ENCODE results near the gene ASAP3.

ASAP3 gene

DNA sequence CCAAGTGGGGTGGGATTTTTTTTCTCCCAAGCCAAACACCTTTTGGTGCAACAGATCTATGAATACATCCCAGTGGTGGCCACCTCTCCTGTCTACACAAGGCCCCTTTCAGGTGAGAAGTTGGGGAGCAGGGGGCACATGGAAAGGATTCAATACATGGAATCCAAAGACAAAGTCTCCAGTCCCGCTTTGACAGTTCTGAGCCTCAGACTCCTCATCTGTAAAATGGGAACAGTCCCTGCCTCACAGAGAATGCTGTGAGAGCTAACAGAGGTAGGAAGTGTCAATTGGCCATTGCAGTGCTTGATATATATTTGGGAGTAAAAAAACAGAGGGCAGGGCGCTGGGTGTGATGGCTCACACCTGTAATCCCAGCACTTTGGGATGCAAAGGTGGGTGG, 87.6 kb downstream of the ASAP3 start:
- no peak overlapping the region for H3K27ac ChIP-seq (ENCODE audit: low read length)
- H3K36me3 ChIP-seq (replicated peaks; ENCODE audit: insufficient read depth, low read length), result no peaks in the 10 kb centered on the region
- no peaks in the 10 kb centered on the region for H3K9me2 ChIP-seq (replicated peaks; ENCODE audit: insufficient read depth, low read length)
- H3K79me2 ChIP-seq (ENCODE audit: low read length), result no peaks in the 10 kb centered on the region
- H3F3A ChIP-seq (ENCODE audit: insufficient read depth, low read length), result no peaks in the 10 kb centered on the region
- H3K9me3 ChIP-seq (replicated peaks; ENCODE audit: insufficient read depth, low read length), result no peaks in the 10 kb centered on the region
- no peak overlapping the region for H3K4me2 ChIP-seq (ENCODE audit: low read depth, low read length)
- no peak overlapping the region for H3K4me3 ChIP-seq (ENCODE audit: low read length)
- TF ChIP-seq EZH2 (optimal IDR thresholded peaks at IDR 0.05; ENCODE audit: low read depth, low read length), result no peak
- no peak for TF ChIP-seq EZH2phosphoT487 (IDR thresholded peaks at IDR 0.05; ENCODE audit: low read length)
- DNase-seq, result no peak
- no peaks in the 10 kb centered on the region for H4K20me1 ChIP-seq (ENCODE audit: insufficient read depth, low read length)
- H3K27me3 ChIP-seq (replicated peaks; ENCODE audit: insufficient read depth, low read length), result no peaks in the 10 kb centered on the region
- H3K4me1 ChIP-seq (ENCODE audit: low read length), result peaks cover 4% of the 10 kb centered on the region; the same call in 1 of the 2 replicates
- no peak overlapping the region for H2AFZ ChIP-seq (ENCODE audit: low read length)
- no peak overlapping the region for H3K9ac ChIP-seq (ENCODE audit: low read length)

DNA sequence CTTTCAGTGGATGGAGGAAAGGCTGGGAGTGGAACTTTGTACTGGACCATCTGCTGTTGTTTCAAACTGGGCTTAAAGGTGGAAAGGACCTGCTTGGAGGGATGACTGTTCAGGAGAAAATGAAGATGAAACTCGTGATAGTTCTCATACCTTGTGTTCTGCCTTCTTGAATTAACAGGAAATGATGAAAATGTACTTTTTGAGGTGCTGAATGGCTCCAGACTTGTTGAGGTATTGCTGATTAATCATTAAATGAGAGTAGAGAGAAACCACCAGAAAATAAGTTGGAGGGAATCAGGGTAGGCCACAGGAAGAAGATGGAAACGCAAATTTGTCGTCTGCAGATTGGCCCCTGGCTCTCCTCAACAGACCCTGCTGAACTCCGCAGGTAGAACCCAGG, 88.1 kb downstream of the ASAP3 start:
- Histone ChIP-seq H3K9ac (ENCODE audit: low read length) (no peak overlapping the region), H3K4me3 (ENCODE audit: low read length) (no peak overlapping the region), H3K9me3 (replicated peaks; ENCODE audit: insufficient read depth, low read length) (no peaks in the 10 kb centered on the region), H3K4me2 (ENCODE audit: low read depth, low read length) (no peak overlapping the region), H3F3A (ENCODE audit: insufficient read depth, low read length) (no peaks in the 10 kb centered on the region), H3K4me1 (ENCODE audit: low read length) (peaks cover 4% of the 10 kb centered on the region; the same call in 1 of the 2 replicates), H3K27me3 (replicated peaks; ENCODE audit: insufficient read depth, low read length) (no peaks in the 10 kb centered on the region), H3K79me2 (ENCODE audit: low read length) (no peaks in the 10 kb centered on the region), H3K9me2 (replicated peaks; ENCODE audit: insufficient read depth, low read length) (no peaks in the 10 kb centered on the region), H3K36me3 (replicated peaks; ENCODE audit: insufficient read depth, low read length) (no peaks in the 10 kb centered on the region), H2AFZ (ENCODE audit: low read length) (no peak overlapping the region), H4K20me1 (ENCODE audit: insufficient read depth, low read length) (no peaks in the 10 kb centered on the region), H3K27ac (ENCODE audit: low read length) (no peak overlapping the region)
- no peak for DNase-seq
- TF ChIP-seq EZH2 (optimal IDR thresholded peaks at IDR 0.05; ENCODE audit: low read depth, low read length) (no peak), EZH2phosphoT487 (IDR thresholded peaks at IDR 0.05; ENCODE audit: low read length) (no peak)
- TF ChIP-seq, protein P1, sequence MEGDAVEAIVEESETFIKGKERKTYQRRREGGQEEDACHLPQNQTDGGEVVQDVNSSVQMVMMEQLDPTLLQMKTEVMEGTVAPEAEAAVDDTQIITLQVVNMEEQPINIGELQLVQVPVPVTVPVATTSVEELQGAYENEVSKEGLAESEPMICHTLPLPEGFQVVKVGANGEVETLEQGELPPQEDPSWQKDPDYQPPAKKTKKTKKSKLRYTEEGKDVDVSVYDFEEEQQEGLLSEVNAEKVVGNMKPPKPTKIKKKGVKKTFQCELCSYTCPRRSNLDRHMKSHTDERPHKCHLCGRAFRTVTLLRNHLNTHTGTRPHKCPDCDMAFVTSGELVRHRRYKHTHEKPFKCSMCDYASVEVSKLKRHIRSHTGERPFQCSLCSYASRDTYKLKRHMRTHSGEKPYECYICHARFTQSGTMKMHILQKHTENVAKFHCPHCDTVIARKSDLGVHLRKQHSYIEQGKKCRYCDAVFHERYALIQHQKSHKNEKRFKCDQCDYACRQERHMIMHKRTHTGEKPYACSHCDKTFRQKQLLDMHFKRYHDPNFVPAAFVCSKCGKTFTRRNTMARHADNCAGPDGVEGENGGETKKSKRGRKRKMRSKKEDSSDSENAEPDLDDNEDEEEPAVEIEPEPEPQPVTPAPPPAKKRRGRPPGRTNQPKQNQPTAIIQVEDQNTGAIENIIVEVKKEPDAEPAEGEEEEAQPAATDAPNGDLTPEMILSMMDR (IDR thresholded peaks at IDR 0.05; ENCODE audit: low read length), result no peak

DNA sequence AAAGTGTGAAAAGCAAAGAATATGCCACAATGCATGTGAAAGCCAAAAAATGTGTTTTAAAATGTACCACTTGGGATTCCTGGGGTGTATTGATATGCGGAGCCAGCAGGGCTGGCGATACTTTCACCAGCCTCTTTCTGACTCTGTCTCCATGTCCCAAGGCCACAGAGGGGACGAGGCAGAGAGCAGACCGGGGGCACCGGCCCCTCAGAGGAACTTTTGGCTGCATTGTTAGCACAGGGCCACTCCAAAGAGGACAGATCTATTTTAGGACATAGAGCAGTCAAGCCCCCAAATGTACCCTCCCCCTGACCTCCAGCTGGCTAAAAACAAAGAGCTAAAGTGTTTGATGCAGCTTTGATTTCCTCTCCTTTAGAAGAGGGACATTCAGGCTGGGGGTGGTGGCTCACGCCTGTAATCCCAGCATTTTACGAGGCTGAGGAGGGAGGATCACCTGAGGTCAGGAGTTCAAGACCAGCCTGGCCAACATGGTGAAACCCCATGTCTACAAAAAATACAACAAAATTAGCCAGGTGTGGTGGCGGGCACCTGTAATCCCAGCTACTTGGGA, 88.7 kb downstream of the ASAP3 start:
- H3K36me3 ChIP-seq (replicated peaks; ENCODE audit: insufficient read depth, low read length), result no peaks in the 10 kb centered on the region
- H4K20me1 ChIP-seq (ENCODE audit: insufficient read depth, low read length), result no peaks in the 10 kb centered on the region
- H3F3A ChIP-seq (ENCODE audit: insufficient read depth, low read length), result no peaks in the 10 kb centered on the region
- H3K9ac ChIP-seq (ENCODE audit: low read length), result no peak overlapping the region
- H3K27me3 ChIP-seq (replicated peaks; ENCODE audit: insufficient read depth, low read length), result no peaks in the 10 kb centered on the region
- no peak overlapping the region for H3K27ac ChIP-seq (ENCODE audit: low read length)
- no peaks in the 10 kb centered on the region for H3K9me3 ChIP-seq (replicated peaks; ENCODE audit: insufficient read depth, low read length)
- TF ChIP-seq EZH2phosphoT487 (IDR thresholded peaks at IDR 0.05; ENCODE audit: low read length) (no peak), EZH2 (optimal IDR thresholded peaks at IDR 0.05; ENCODE audit: low read depth, low read length) (no peak)
- TF ChIP-seq, protein P1 (IDR thresholded peaks at IDR 0.05; ENCODE audit: low read length), result no peak
- H3K4me2 ChIP-seq (ENCODE audit: low read depth, low read length), result no peak overlapping the region
- H3K4me3 ChIP-seq (ENCODE audit: low read length), result no peak overlapping the region
- no peak for DNase-seq
- H2AFZ ChIP-seq (ENCODE audit: low read length), result no peak overlapping the region
- H3K9me2 ChIP-seq (replicated peaks; ENCODE audit: insufficient read depth, low read length), result no peaks in the 10 kb centered on the region
- peaks cover 4% of the 10 kb centered on the region; the same call in 1 of the 2 replicates for H3K4me1 ChIP-seq (ENCODE audit: low read length)
- H3K79me2 ChIP-seq (ENCODE audit: low read length), result no peaks in the 10 kb centered on the region

GRCh38 chr1:23394684-23395083, 89.3 kb downstream of the ASAP3 start:
- Histone ChIP-seq H2AFZ (ENCODE audit: low read length) (no peak overlapping the region), H3K27me3 (replicated peaks; ENCODE audit: insufficient read depth, low read length) (no peaks in the 10 kb centered on the region), H3K36me3 (replicated peaks; ENCODE audit: insufficient read depth, low read length) (no peaks in the 10 kb centered on the region), H4K20me1 (ENCODE audit: insufficient read depth, low read length) (no peaks in the 10 kb centered on the region), H3K27ac (ENCODE audit: low read length) (no peak overlapping the region), H3K4me2 (ENCODE audit: low read depth, low read length) (no peak overlapping the region), H3K9me2 (replicated peaks; ENCODE audit: insufficient read depth, low read length) (no peaks in the 10 kb centered on the region), H3K9me3 (replicated peaks; ENCODE audit: insufficient read depth, low read length) (no peaks in the 10 kb centered on the region), H3K4me1 (ENCODE audit: low read length) (peaks cover 4% of the 10 kb centered on the region; the same call in 1 of the 2 replicates), H3F3A (ENCODE audit: insufficient read depth, low read length) (no peaks in the 10 kb centered on the region), H3K79me2 (ENCODE audit: low read length) (no peaks in the 10 kb centered on the region), H3K4me3 (ENCODE audit: low read length) (no peak overlapping the region), H3K9ac (ENCODE audit: low read length) (no peak overlapping the region)
- DNase-seq, result no peak
- TF ChIP-seq, protein P1 (IDR thresholded peaks at IDR 0.05; ENCODE audit: low read length), result no peak
- TF ChIP-seq EZH2phosphoT487 (IDR thresholded peaks at IDR 0.05; ENCODE audit: low read length) (no peak), EZH2 (optimal IDR thresholded peaks at IDR 0.05; ENCODE audit: low read depth, low read length) (no peak)

All from MM.1S (cell line).